Esophagus muscularis mucosa (tissue), 3 donors: ENCODE measurements around the gene AGAP1.

Source experiments
- CTCF ChIP-seq, 3 experiments: fragments of 200-600 bp in 2 of 3; fragments of 450-650 bp in 1 of 3; sonication (generic) in 2 of 3; IDR thresholded peaks; one replicate each; pipeline ENCODE4 v1.5.1; 2017 to 2019; ENCODE audit warnings: antibody characterized with exemption in 3 of 3, mild to moderate bottlenecking in 2 of 3, moderate library complexity in 1 of 3
- POLR2A ChIP-seq: fragments of 450-650 bp; IDR thresholded peaks from one replicate; pipeline ENCODE4 v1.6.1; 2017; ENCODE audit warnings: antibody characterized with exemption, moderate library complexity, mild to moderate bottlenecking, low read depth

GRCh38 chr2:235516257-235516656 is 22.4 kb downstream of the AGAP1 start:
- TF ChIP-seq CTCF (IDR thresholded peaks at IDR 0.05) (no peak), POLR2A (no peak)
